RWPE2 (cell line): ENCODE results near the gene GTF2A2.

ENCODE experiments used
- ATAC-seq: fragments of 200-7000 bp; cut with Tn5 transposase; 3 replicates; pipeline ENCODE4 v1.9.1; 2021; ENCODE audit warnings: low read depth
- DNase-seq: peaks from one replicate; pipeline ENCODE4 v3.0.0-alpha.2; 2020; ENCODE audit warnings: low spot score
- H3K27ac ChIP-seq: fragments of 450-650 bp; 2 replicates; pipeline ENCODE4 v1.5.1; 2017; ENCODE audit warnings: mild to moderate bottlenecking; ENCODE audit not compliant: poor library complexity, severe bottlenecking
- H3K27me3 ChIP-seq: fragments of 250-450 bp; sonication (Bioruptor Pico); 2 replicates; pipeline ENCODE4 v1.5.1; 2021; ENCODE audit warnings: mild to moderate bottlenecking, moderate library complexity; ENCODE audit not compliant: insufficient read depth, poor library complexity, severe bottlenecking
- H3K36me3 ChIP-seq: fragments of 250-450 bp; sonication (Bioruptor Pico); 2 replicates; pipeline ENCODE4 v1.5.1; 2020; ENCODE audit warnings: low read depth, mild to moderate bottlenecking, moderate library complexity
- H3K4me1 ChIP-seq: fragments of 250-450 bp; sonication (Bioruptor Pico); 2 replicates; pipeline ENCODE4 v1.5.1; 2021; ENCODE audit warnings: mild to moderate bottlenecking, moderate library complexity; ENCODE audit not compliant: insufficient read depth, poor library complexity, severe bottlenecking
- H3K4me3 ChIP-seq: fragments of 250-450 bp; sonication (Bioruptor Pico); 2 replicates; pipeline ENCODE4 v1.5.1; 2021; ENCODE audit warnings: mild to moderate bottlenecking, moderate library complexity; ENCODE audit not compliant: severe bottlenecking
- H3K9me3 ChIP-seq: fragments of 250-450 bp; sonication (Bioruptor Pico); 2 replicates; pipeline ENCODE4 v1.5.1; 2021; ENCODE audit warnings: mild to moderate bottlenecking, moderate library complexity; ENCODE audit not compliant: severe bottlenecking
- CTCF ChIP-seq: fragments of 450-650 bp; IDR thresholded peaks from one replicate; pipeline ENCODE4 v1.5.1; 2017; ENCODE audit warnings: mild to moderate bottlenecking, moderate library complexity; ENCODE audit not compliant: poor library complexity, severe bottlenecking

The GTF2A2 gene

GRCh38 chr15:59605994-59606393 lies 51.3 kb downstream of the GTF2A2 start:
- H3K4me1 ChIP-seq, result no peaks in the 10 kb centered on the region
- H3K27ac ChIP-seq, result no peak overlapping the region
- no peak for DNase-seq
- H3K4me3 ChIP-seq, result no peak overlapping the region
- no peaks in the 10 kb centered on the region for H3K27me3 ChIP-seq
- ATAC-seq, result no peak
- TF ChIP-seq CTCF, result no peak
- peaks cover 2% of the 10 kb centered on the region for H3K9me3 ChIP-seq
- H3K36me3 ChIP-seq, result no peaks in the 10 kb centered on the region

- Histone ChIP-seq H3K27ac (no peak overlapping the region), H3K9me3 (peaks cover 3% of the 10 kb centered on the region), H3K4me3 (no peak overlapping the region), H3K4me1 (peaks cover 10% of the 10 kb centered on the region), H3K36me3 (no peaks in the 10 kb centered on the region), H3K27me3 (no peaks in the 10 kb centered on the region)
- TF ChIP-seq CTCF, result no peak
- ATAC-seq (no peak), DNase-seq (no peak)
Observed at GRCh38 chr15:59598461-59598860, 58.9 kb downstream of the GTF2A2 start.

GRCh38 chr15:59596640-59597039 lies 60.7 kb downstream of the GTF2A2 start:
- no peak for ATAC-seq
- no peaks in the 10 kb centered on the region for H3K27me3 ChIP-seq
- peaks cover 10% of the 10 kb centered on the region for H3K4me1 ChIP-seq
- no peaks in the 10 kb centered on the region for H3K36me3 ChIP-seq
- no peak for TF ChIP-seq CTCF
- no peak overlapping the region for H3K4me3 ChIP-seq
- DNase-seq, result no peak
- H3K27ac ChIP-seq, result no peak overlapping the region
- peaks cover 3% of the 10 kb centered on the region for H3K9me3 ChIP-seq

- Histone ChIP-seq H3K9me3 (no peaks in the 10 kb centered on the region), H3K4me1 (peaks cover 10% of the 10 kb centered on the region), H3K27ac (peak overlapping the region; percentile 53), H3K4me3 (no peak overlapping the region), H3K36me3 (no peaks in the 10 kb centered on the region), H3K27me3 (no peaks in the 10 kb centered on the region)
- no peak for TF ChIP-seq CTCF
- ATAC-seq (no peak), DNase-seq (no peak)
Observed at GRCh38 chr15:59595434-59595915, 61.8 kb downstream of the GTF2A2 start.

- H3K36me3 ChIP-seq, result no peaks in the 10 kb centered on the region
- ATAC-seq (no peak), DNase-seq (no peak)
- no peaks in the 10 kb centered on the region for H3K27me3 ChIP-seq
- peak overlapping the region; percentile 53 for H3K27ac ChIP-seq
- no peaks in the 10 kb centered on the region for H3K9me3 ChIP-seq
- no peak overlapping the region for H3K4me3 ChIP-seq
- no peak for TF ChIP-seq CTCF
- peaks cover 10% of the 10 kb centered on the region for H3K4me1 ChIP-seq
Observed at GRCh38 chr15:59594991-59595390, 62.3 kb downstream of the GTF2A2 start.
